ENCODE results near the gene LRRC7.

DNA sequence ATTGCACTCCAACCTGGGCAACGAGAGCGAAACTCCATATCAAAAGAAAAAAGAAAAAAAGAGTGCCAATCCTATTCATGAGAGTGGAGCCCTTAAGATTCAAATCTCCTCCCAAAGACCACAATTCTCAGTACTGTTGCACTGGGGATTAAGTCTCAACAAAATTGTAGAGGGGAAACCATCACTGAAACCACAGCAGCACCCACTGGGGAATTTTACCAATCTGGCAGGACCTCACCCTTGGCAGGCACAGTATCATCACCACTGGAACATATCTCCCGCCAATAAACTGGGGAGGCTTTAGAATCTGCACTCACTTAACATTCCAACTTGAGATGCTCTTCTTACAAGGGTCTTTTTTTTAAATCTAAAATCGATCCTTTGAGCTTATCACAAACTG, 596.6 kb downstream of the LRRC7 start:
- TF ChIP-seq, protein P1, sequence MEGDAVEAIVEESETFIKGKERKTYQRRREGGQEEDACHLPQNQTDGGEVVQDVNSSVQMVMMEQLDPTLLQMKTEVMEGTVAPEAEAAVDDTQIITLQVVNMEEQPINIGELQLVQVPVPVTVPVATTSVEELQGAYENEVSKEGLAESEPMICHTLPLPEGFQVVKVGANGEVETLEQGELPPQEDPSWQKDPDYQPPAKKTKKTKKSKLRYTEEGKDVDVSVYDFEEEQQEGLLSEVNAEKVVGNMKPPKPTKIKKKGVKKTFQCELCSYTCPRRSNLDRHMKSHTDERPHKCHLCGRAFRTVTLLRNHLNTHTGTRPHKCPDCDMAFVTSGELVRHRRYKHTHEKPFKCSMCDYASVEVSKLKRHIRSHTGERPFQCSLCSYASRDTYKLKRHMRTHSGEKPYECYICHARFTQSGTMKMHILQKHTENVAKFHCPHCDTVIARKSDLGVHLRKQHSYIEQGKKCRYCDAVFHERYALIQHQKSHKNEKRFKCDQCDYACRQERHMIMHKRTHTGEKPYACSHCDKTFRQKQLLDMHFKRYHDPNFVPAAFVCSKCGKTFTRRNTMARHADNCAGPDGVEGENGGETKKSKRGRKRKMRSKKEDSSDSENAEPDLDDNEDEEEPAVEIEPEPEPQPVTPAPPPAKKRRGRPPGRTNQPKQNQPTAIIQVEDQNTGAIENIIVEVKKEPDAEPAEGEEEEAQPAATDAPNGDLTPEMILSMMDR (IDR thresholded peaks at IDR 0.05) = no peak
- no peak for TF ChIP-seq EP300 (IDR thresholded peaks at IDR 0.05)
- no peak for TF ChIP-seq POLR2A (IDR thresholded peaks at IDR 0.05)

Measured in ovary (tissue), 3 donors.